GM12878 (cell line): ENCODE measurements around the gene TNFRSF9.

Experiments
- CHD1 ChIP-seq: IDR thresholded peaks from 2 replicates; pipeline ENCODE4 v1.6.1; 2012; ENCODE audit warnings: low read depth, low read length, improper control_type of control experiment
- CHD2 ChIP-seq: IDR thresholded peaks from 2 replicates; pipeline ENCODE4 v1.6.1; 2011; ENCODE audit warnings: low read depth, low read length, improper control_type of control experiment, borderline replicate concordance

DNA sequence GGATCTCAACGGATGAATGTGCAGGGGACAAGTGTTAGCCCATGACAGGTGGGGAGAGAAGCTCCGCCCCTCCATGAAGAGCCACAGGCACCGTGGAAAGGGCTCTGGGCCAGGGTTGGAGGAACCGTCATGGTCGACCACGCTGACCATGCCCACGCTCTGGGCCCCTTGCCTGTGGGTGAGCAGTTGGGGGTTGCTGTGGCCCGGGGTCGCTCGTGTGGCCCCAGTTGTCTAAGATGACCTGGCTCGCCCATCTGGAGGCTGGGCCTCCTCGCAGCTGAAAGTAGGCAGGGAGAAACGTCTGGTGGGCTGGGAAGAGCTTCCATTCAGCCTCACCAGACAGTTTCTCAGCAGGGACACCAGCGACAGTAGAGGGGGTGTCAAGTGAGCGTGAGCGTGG is 74.7 kb downstream of the TNFRSF9 start:
- no peak for TF ChIP-seq CHD2
- TF ChIP-seq CHD1 = no peak
